Measurements from ENCODE around the gene VWA3A. TPM values are rescaled to one million over a fixed set of nuclear protein-coding genes. Genes with fewer than 3 reads are reported as not detected.

The VWA3A gene
- total RNA-seq, 2 donors from 2014 or later, result 0.33 to 0.52 TPM

DNA sequence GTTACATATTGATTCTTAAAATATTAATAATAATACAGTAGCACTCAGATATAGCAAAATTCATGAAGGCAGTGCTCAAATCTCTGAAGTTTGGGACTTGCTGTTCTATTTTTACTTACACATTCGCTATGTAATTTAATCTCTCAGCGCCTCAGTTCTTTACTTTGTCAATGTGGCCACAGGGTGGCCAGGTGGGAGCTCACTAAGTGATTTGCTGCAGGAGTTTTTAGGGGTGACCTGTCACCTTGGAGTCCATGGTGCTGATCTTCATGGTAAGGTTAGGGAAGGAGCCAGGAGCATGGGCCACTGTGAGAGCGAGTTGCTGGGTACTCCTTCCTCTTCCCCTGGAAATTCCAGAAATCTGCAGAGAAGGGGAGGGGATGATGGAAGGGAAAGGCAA, 28.1 kb downstream of the VWA3A start:
- Histone ChIP-seq H3K27ac (no peak overlapping the region), H3K36me3 (replicated peaks in 1 of 2; ENCODE audit: insufficient read depth in 1 of 2, low read depth in 2 of 2) (no peaks in the 10 kb centered on the region), H3K4me3 (no peak overlapping the region), H3K27me3 (no peaks in the 10 kb centered on the region), H3K9me3 (no peaks in the 10 kb centered on the region), H3K4me1 (no peaks in the 10 kb centered on the region)
- WGBS, 2 donors, result 77 to 83% methylated on average over 3 of the region's 3 CpGs
- intact Hi-C loops (cut with DNase I), result no loop called here
- DNase-seq, result no peak
- ATAC-seq, result no peak
- TF ChIP-seq POLR2A (IDR thresholded peaks at IDR 0.05) (no peak), CTCF (IDR thresholded peaks at IDR 0.05) (no peak)

GRCh38 chr16:22122239-22122638, 29.9 kb downstream of the VWA3A start:
- H3K9me3 ChIP-seq, result no peaks in the 10 kb centered on the region
- H3K4me3 ChIP-seq, result no peak overlapping the region
- no peak overlapping the region for H3K27ac ChIP-seq
- DNase-seq, result no peak
- no peak for ATAC-seq
- TF ChIP-seq POLR2A (IDR thresholded peaks at IDR 0.05) (no peak), CTCF (IDR thresholded peaks at IDR 0.05) (no peak)
- H3K4me1 ChIP-seq, result no peaks in the 10 kb centered on the region
- intact Hi-C loops (cut with DNase I), result no loop called here
- H3K27me3 ChIP-seq, result no peaks in the 10 kb centered on the region
- H3K36me3 ChIP-seq (replicated peaks in 1 of 2; ENCODE audit: insufficient read depth in 1 of 2, low read depth in 2 of 2), result no peaks in the 10 kb centered on the region

- no peak for ATAC-seq
- no peaks in the 10 kb centered on the region for H3K36me3 ChIP-seq (replicated peaks in 1 of 2; ENCODE audit: insufficient read depth in 1 of 2, low read depth in 2 of 2)
- no peak overlapping the region for H3K27ac ChIP-seq
- WGBS, 2 donors, result 34 to 41% methylated on average over 3 of the region's 3 CpGs
- no peaks in the 10 kb centered on the region for H3K9me3 ChIP-seq
- intact Hi-C loops (cut with DNase I), result no loop called here
- H3K4me1 ChIP-seq, result no peaks in the 10 kb centered on the region
- H3K4me3 ChIP-seq, result no peak overlapping the region
- no peaks in the 10 kb centered on the region for H3K27me3 ChIP-seq
- TF ChIP-seq POLR2A (IDR thresholded peaks at IDR 0.05) (no peak), CTCF (IDR thresholded peaks at IDR 0.05) (no peak)
- no peak for DNase-seq
These were observed 30.8 kb downstream of the VWA3A start for GRCh38 chr16:22123146-22123545.

- no peaks in the 10 kb centered on the region for H3K36me3 ChIP-seq (replicated peaks in 1 of 2; ENCODE audit: insufficient read depth in 1 of 2, low read depth in 2 of 2)
- DNase-seq, result no peak
- TF ChIP-seq POLR2A (IDR thresholded peaks at IDR 0.05) (no peak), CTCF (IDR thresholded peaks at IDR 0.05) (no peak)
- H3K27me3 ChIP-seq, result no peaks in the 10 kb centered on the region
- intact Hi-C loops (cut with DNase I), result no loop called here
- H3K4me3 ChIP-seq, result no peak overlapping the region
- no peaks in the 10 kb centered on the region for H3K9me3 ChIP-seq
- H3K4me1 ChIP-seq, result no peaks in the 10 kb centered on the region
- 93 to 100% methylated on average over 3 to 7 of the region's 7 CpGs for WGBS, 2 donors
- H3K27ac ChIP-seq, result no peak overlapping the region
- ATAC-seq, result no peak
These were observed 31.6 kb downstream of the VWA3A start for GRCh38 chr16:22123759-22124490.

Measured in body of pancreas (tissue), 4 donors.